Stimulated activated CD8-positive, alpha-beta memory T cell treated with anti-CD3 and anti-CD28 coated beads, Interleukin-7, amount 100 ng/mL, for 24 hours (primary cell): ENCODE data around the gene OR2AT4.
A peak's percentile ranks its signal among the peaks of the same experiment; 100 is the strongest.
"Not testable (repeated sequence)": the region's sequence is repeated elsewhere in the genome, so short reads cannot be mapped to it uniquely, and the experiment has no call there.

Experiments used
- DNase-seq: peaks from one replicate; pipeline ENCODE4 v3.0.0-alpha.2; 2020; ENCODE audit warnings: low read depth

OR2AT4 gene

GRCh38 chr11:75068559-75068958 lies 28.1 kb downstream of the OR2AT4 start:
- DNase-seq, result no peak

- DNase-seq, result no peak
These were observed 30.6 kb downstream of the OR2AT4 start for GRCh38 chr11:75066061-75066460.

- DNase-seq, result no peak
These were observed 32.8 kb downstream of the OR2AT4 start for GRCh38 chr11:75063741-75064314.

- DNase-seq, result no peak
These were observed 37.4 kb downstream of the OR2AT4 start for GRCh38 chr11:75059299-75059698.

GRCh38 chr11:75056814-75057213 lies 39.9 kb downstream of the OR2AT4 start:
- DNase-seq, result no peak

GRCh38 chr11:75055511-75055910 lies 41.2 kb downstream of the OR2AT4 start:
- no peak for DNase-seq

- DNase-seq, result no peak
These were observed 44.2 kb downstream of the OR2AT4 start for GRCh38 chr11:75052457-75052856.

- no peak for DNase-seq
These were observed 45.6 kb downstream of the OR2AT4 start for GRCh38 chr11:75051043-75051442.

- DNase-seq, result no peak
These were observed 46.2 kb downstream of the OR2AT4 start for GRCh38 chr11:75050516-75050915.

GRCh38 chr11:75049501-75050266 lies 47.0 kb downstream of the OR2AT4 start:
- not testable (repeated sequence) for DNase-seq

- DNase-seq, result no peak
These were observed 49.5 kb downstream of the OR2AT4 start for GRCh38 chr11:75047191-75047590.

GRCh38 chr11:75046668-75047067 lies 50.0 kb downstream of the OR2AT4 start:
- DNase-seq, result not testable (repeated sequence)

- not testable (repeated sequence) for DNase-seq
These were observed 52.1 kb downstream of the OR2AT4 start for GRCh38 chr11:75044381-75045170.

- DNase-seq, result not testable (repeated sequence)
These were observed 54.9 kb downstream of the OR2AT4 start for GRCh38 chr11:75041821-75042220.

GRCh38 chr11:75041263-75041662 lies 55.4 kb downstream of the OR2AT4 start:
- no peak for DNase-seq

GRCh38 chr11:75040167-75040770 lies 56.4 kb downstream of the OR2AT4 start:
- DNase-seq, result no peak

GRCh38 chr11:75035911-75036565 lies 60.6 kb downstream of the OR2AT4 start:
- no peak for DNase-seq

- no peak for DNase-seq
These were observed 61.4 kb downstream of the OR2AT4 start for GRCh38 chr11:75035256-75035655.

- DNase-seq, result no peak
These were observed 62.8 kb downstream of the OR2AT4 start for GRCh38 chr11:75033916-75034315.

GRCh38 chr11:75032550-75032935 lies 64.1 kb downstream of the OR2AT4 start:
- DNase-seq, result no peak

- peak; percentile 48 for DNase-seq
These were observed 64.7 kb downstream of the OR2AT4 start for GRCh38 chr11:75031771-75032549.
